ENCODE results near the gene PTK7. TPM values are rescaled to one million over a fixed set of nuclear protein-coding genes. Genes with fewer than 3 reads are reported as not detected.

The PTK7 gene
- total RNA-seq, 1 experiment from 2014 or later, result 59.6 TPM

DNA sequence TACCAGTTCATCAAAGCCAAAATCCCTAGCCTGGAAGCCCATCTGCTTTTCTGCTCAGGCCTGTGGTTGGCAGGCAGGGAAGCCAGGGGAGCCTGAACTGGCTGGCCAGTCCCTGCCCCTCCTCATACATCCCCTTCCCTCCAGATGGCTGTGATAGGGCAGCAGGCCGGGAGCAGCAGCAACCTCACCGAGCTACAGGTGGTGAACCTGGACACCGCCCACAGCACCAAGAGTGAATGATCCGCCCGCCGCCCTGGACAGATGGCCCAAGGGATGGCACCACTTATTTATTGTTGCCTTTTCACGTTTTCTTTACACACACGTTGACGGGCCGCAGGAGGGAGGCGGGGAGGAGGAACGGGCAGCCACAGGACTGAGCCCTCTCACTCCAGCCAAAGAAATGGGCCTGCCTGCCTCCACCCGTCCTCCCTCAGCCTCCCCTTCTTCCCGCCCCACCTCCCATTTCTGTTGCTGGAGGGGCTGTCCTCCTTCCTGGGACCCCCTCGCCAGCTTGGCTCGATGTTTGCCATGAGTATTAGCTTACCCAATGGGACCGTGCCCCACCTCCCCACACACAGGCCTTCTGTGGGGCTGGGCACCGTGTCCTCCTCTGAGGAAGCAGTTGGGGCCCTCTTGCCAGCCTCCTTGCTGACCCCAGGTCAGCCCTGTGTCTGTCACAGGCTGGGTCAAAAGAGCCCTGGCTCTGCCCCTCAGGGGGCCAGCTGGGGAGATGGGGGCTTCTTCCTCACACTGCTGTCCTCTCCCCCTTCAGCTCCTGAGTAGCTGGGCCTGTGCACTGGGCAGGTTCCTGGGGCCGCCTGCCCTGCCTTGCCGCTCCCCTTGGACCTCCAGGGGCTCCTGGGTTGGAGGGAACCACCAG is 103.1 kb downstream of the PTK7 start:
- DNase-seq (ENCODE audit: low read depth), result no peak

DNA sequence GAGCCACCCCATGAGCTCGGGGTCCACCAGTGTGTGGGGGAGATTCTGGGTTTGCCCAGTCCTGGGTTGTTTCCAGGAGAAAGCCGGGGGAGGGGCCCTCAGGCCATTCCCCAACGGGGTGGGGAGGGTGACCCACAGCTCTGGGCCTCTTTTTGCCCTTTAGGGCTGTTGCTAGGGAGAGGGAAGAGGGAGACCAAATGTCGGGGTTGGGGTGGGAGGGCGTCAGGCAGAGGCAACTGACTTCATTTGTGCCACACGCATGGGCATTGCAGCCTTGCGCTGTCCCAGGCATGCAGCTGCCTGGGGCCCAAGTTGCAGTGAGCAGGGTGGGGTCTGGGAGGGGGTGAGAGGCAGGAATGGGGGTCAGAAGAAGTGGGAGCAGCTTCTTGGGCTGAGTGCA is 103.9 kb downstream of the PTK7 start:
- no peak for DNase-seq (ENCODE audit: low read depth)

DNA sequence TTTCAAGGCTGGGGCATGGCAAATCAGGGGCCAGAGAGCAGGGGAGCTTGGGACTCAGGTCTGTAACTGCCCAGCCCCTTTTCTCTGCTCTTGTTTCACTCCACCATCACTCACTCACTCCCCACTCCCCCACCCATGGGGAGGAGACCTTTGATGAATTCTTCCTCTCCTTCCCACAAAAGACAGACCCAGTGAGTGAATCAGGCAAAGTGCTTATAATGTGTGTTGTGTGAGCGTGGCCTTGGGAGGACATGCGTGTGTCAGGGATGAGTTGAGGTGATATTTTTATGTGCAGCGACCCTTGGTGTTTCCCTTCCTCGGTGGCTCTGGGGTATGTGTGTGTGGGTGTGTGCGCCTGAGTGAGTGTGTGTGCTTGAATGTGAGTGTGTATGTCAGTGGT is 104.9 kb downstream of the PTK7 start:
- peak; percentile 9 for DNase-seq (ENCODE audit: low read depth)

DNA sequence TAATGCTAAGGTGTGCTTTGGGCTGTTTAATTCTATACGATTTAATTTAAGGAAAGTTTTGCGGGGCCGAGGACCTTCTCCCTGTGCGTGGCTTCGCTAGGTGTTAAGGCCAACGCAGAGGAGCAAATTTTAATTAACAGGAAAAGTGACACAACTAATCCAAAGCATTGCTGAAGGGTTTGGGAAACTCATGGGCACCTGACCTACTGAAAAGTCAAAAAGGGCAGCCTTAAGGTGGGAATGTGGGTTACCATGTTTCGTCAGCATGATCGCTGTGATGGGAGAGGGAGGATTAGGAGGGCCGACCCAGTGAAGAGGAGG is 105.5 kb downstream of the PTK7 start:
- no peak for DNase-seq (ENCODE audit: low read depth)

DNA sequence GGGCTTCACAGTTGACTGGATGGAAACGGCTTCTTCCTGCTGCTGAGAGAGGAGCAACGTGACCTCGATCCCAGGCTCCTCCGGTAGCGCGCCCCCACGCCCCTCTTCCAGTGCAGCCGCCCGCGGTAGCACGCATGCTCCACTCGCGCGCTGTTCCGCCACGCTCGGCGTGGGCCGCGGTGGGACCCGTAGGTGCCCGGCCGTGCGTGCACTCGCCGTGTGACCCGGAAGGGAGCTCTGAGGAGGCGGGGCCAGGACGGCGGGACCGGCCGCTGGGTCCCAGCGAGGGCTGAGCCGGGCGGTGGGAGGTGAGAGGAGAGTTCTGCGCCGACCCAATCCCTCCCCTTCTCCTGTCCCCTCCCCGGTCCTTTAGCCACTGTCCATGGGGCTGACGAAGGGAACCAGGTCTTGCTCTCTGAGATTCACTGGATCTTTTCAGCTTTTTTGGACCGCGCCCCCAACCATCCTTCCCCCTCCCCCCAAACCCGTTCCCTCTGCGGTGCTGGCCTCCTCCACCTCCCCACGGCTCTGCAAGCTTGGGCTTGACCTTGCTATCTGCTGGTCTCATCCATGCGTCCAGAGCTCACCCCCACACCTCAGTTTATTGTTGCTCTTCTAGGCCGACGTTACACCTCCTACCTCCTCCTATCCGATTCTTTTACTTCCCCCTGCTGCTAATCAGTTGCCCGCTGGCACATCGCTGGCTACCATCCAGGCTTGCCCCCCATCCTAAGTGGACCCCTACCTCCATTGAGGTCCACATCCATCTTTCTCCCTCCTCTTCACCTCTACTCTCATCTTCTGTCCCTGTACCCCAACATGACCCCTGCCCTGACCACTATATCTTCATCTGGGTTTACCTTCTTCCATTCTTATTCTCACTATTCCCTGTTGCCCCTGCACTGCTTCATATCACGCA is 106.1 kb downstream of the PTK7 start, which contains the start of gene CUL9:
Gene CUL9, plus strand, starts transcription at position 255 of the 919 bp plus-strand sequence. CDS start 2,115 bp downstream, outside the sequence.
- peak; percentile 77 for DNase-seq (ENCODE audit: low read depth)

DNA sequence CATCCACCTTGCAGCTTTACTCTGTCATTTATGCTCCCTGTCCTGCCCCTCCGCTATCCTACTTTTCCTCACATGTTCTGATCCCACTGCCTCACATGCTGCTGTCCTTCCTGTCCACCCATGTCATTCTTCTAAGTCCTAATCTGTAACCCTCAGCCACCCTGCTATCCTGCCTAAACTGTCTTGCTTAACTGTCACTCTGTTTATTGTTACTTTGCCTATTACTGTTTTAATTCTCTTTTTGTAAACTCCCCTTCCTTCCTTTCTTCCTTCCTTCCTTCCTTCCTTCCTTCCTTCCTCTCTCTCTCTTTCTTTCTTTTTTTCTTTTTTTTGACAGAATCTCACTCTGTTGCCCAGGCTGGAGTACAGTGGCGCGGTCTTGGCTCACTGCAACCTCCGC is 107.3 kb downstream of the PTK7 start:
- DNase-seq (ENCODE audit: low read depth), result no peak

DNA sequence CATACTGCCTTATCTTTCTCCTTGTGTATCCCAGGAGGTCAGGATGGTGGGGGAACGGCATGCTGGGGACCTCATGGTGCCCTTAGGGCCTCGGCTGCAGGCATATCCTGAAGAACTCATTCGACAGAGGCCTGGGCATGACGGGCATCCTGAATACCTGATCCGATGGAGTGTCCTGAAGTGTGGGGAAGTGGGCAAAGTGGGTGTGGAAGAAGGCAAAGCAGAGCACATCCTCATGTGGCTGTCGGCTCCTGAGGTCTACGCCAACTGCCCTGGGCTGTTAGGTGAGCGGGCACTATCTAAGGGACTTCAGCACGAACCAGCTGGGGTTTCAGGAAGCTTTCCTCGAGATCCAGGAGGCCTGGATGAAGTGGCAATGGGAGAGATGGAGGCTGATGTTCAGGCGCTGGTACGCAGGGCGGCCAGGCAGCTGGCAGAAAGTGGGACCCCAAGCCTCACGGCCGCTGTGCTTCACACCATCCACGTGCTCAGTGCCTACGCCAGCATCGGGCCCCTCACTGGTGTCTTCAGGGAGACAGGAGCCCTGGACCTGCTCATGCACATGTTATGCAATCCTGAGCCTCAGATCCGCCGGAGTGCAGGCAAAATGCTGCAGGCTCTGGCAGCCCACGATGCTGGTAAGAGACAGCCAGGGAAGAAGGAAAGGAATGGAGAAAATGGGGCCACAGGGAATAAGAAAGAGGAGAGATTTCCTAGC is 108.3 kb downstream of the PTK7 start:
- DNase-seq (ENCODE audit: low read depth), result no peak

DNA sequence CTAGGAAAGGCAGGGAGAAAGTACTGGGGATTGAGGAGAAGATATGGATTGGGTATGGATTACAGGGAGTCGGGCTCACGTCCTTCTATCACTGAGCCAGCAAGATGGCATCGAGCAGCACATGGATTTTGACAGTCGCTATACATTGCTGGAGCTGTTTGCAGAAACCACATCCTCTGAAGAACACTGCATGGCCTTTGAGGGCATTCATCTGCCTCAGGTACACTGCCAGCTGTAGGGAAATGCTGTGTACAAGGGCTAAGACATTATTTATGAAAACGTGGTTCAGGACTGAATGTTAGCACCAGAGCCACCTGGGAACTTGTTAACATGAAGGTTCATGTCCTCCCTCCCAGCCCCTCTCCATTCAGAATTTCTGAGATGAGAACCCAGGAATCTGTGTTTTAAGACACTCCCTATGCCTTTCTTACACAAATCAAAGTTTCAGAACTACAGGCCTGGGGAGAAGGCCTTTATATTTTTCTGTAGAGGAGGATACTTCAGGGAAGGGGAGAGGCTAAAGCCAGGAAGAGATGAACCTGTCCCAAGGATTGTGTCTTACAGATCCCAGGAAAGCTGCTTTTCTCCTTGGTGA is 109.4 kb downstream of the PTK7 start:
- no peak for DNase-seq (ENCODE audit: low read depth)

DNA sequence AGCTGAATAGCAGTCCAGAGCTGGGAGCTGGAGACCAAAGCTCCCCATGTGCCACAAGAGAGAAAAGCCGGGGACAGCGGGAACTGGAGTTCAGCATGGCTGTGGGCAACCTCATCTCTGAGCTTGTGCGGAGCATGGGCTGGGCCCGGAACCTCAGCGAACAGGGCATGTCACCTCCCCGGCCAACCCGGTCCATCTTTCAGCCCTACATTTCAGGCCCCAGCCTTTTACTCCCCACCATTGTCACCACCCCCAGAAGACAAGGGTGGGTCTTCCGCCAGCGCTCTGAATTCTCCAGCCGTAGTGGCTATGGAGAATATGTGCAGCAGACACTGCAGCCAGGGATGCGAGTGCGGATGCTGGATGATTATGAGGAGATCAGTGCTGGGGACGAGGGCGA is 109.9 kb downstream of the PTK7 start:
- no peak for DNase-seq (ENCODE audit: low read depth)

DNA sequence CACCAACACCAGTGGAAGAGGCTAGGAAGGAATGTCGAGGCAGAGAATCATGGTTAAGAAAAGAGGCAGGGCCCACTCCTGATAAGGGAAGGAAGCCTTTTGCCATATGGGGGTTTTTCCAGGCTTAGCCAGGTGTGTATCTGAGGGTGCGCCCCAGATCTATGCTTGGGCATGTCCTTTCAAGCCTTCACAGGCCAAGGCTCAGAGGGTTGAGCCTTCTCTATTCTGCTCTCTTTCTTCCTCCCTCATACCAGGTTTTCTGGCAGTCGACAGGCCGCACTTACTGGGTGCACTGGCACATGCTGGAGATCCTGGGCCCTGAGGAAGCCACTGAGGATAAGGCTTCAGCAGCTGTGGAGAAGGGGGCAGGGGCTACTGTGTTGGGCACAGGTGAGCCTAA is 110.6 kb downstream of the PTK7 start:
- DNase-seq (ENCODE audit: low read depth), result no peak

DNA sequence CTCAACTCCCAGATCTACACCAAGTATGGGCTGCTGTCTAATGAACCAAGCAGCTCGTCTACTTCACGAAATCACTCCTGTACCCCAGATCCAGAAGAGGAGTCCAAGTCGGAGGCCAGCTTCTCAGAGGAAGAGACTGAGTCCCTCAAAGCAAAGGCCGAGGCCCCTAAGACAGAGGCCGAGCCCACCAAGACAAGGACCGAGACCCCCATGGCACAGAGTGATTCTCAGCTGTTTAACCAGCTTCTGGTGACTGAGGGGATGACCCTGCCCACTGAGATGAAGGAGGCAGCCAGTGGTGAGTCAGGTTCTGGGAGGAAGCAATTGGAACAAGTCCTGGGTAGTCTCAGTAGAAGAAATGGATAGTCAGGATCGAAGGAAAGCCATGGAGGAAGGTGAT is 111.7 kb downstream of the PTK7 start:
- no peak for DNase-seq (ENCODE audit: low read depth)

DNA sequence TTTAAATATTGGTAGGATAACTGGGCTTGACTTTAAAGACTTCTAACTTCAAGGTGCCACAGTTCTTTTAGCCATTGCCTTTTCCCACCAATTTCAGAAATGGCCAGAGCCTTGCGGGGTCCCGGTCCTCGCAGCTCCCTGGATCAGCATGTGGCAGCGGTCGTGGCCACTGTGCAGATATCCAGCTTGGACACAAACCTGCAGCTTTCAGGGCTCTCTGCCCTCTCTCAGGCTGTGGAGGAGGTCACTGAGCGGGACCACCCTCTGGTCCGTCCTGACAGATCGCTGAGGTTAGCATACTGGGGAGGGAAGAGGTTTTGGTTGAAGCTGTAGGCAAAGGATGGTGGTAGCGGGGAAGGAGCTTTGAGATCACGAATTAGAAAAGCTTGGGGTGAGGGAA is 112.3 kb downstream of the PTK7 start:
- DNase-seq (ENCODE audit: low read depth), result no peak

DNA sequence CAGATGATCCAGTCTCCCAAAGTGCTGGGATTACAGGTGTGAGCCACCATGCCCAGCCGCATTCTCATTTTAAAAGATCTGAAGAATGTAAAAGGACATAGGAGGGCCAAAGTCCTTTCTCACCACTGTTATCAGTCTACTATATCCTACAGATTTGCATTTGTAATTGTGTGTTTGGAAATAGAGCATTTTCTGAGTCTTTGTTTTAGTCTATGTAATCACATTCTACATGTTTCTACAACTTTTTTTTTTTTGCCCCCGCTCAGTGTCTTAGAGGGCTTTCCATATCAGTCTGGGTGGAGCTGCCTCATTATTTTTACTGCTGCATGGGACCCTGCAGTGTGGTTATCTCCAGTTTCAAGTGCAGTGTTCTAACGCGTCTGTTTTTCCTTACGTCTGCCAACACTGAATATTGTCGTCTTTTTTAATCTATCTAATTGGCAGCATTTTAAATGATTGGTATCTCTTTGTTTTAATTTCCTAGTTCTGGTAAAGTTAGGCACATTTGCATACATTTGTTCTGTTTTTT is 113.7 kb downstream of the PTK7 start:
- DNase-seq (ENCODE audit: low read depth), result no peak

DNA sequence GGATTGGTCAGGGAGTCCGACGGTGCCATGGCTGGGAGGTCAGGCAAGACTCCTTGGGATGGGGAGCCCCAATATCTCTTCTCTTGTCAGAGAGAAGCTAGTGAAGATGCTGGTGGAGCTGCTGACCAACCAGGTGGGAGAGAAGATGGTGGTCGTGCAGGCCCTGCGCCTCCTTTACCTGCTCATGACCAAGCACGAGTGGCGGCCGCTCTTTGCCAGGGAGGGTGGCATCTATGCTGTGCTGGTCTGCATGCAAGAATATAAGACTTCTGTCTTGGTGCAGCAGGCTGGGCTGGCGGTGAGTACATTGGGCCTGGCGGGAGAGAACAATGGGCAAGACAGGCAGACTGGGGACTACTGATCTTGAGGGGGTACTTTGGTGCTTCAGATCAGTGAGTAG is 116.8 kb downstream of the PTK7 start:
- DNase-seq (ENCODE audit: low read depth), result no peak

DNA sequence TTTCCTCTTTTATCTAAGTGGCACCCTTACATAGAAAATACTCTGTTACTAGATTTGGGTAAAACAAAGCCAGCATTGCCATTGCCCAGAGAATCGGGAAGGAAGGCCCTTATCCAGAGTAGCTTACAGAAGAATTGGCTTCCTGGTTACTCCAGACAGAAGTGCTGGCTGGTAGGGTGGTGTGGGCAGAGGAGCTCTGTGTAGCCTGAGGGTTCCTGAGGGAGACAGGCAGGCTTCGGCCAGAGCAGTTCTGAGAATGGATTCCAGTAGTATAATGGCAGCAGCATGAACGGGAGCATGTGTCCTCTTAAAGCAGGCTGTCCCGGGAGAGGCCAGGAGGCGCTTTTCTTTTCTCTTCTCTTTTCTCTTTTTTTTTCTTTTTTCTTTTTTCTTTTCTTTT is 117.8 kb downstream of the PTK7 start:
- DNase-seq (ENCODE audit: low read depth), result no peak

DNA sequence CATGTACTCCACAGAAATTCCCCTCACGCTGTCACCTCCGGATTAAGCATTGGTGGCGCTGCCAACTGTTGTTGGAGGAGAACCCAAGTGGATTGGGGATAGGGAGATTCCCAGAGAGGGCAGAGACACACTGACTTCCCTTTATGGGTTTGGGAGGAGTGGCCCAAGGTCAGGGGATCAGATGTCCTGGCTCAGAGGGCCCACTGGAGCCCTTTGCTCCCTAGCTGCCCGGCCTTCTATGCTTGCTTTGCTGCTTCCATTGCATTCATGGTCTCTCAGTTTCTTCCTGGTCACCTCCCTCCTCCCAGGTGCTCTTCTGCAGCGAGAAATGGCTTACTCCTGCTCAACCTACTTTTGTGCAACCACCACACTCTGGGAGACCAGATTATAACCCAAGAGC is 120.2 kb downstream of the PTK7 start:
- no peak for DNase-seq (ENCODE audit: low read depth)

DNA sequence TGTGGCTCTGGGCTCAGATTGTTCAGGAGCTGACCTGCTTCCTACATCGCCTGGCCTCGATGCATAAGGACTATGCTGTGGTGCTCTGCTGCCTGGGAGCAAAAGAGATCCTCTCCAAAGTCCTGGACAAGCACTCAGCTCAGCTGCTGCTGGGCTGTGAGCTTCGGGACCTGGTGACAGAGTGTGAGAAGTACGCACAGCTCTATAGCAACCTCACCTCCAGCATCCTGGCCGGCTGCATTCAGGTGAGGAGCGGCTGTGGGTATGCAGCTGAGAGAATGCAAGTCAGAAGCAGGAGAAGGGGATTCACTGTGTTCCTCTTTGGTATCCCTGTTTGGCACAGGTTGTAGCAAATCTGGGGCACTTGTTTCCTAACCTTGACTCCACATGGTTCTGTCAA is 123.8 kb downstream of the PTK7 start:
- no peak for DNase-seq (ENCODE audit: low read depth)

DNA sequence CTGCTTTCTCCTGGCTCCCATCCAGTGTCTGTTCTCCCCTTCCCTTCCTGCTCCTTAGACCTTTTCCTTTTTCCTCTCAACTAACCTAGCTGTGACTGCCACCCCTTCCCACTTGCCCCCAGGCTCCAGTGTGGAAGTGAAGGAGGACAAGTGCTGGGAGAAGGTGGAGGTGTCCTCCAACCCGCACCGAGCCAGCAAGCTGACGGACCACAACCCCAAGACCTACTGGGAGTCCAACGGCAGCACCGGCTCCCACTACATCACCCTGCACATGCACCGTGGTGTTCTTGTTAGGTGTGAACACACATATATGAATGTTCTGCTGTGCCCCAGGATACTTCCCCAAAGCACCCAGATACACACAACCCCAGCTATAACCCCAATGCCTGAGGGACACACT is 124.4 kb downstream of the PTK7 start:
- no peak for DNase-seq (ENCODE audit: low read depth)

DNA sequence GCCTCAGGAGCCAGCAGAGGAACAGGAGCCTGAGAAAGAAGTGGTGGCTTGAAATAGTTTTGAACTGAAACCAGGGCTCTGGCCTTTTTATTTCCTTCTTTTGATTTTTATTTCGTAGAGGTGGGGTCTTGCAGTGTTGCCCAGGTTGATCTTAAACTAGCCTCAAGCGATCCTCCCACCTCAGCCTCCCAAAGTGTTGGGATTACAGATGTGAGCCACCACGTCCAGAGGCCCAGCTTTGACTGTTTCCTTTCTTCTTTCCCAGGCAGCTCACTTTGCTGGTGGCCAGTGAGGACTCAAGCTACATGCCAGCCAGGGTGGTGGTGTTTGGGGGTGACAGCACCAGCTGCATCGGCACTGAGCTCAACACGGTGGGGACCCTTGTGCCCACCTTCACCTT is 126.3 kb downstream of the PTK7 start:
- DNase-seq (ENCODE audit: low read depth), result no peak

DNA sequence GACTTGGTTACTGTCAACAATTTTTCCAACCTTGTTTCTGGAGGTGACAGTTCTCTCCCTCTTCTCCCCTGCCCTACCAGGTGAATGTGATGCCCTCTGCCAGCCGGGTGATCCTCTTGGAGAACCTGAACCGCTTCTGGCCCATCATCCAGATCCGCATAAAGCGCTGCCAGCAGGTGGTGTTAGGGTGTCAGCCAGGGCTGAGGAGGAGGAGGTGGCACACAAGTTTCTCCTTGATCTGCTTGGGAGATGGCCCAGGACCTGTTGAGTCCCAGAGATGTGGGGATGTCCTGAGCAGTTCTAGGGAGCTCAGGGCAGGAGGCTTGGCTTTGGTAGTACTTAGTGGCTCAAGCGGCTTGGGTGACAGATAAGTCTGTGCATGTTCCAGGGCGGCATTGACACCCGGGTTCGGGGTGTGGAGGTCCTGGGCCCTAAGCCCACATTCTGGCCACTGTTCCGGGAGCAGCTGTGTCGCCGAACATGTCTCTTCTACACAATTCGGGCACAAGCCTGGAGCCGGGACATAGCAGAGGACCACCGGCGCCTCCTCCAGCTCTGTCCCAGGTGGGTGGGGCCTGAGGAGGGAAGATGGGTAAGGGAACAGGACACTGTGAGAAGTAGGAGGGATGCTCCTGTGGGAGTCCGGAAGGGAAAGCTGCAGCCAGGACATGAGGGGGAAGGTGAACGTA is 127.1 kb downstream of the PTK7 start:
- no peak for DNase-seq (ENCODE audit: low read depth)

DNA sequence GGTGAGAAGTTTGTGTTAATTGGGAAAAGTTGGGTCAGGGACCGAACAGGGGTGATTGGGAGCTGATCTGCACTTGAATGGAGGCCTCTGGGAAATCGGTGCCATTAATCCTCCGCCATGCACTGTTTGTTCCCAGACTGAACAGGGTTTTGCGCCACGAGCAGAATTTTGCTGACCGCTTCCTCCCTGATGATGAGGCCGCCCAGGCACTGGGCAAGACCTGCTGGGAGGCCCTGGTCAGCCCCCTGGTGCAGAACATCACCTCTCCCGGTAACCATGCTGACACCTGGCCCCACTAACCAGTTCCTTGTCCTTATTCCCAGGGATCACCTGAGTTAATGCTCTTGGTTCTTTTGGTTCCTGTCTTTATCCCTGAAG is 127.6 kb downstream of the PTK7 start:
- no peak for DNase-seq (ENCODE audit: low read depth)
